GM21367 (cell line): ENCODE measurements around the gene NUP153.
"Not testable (repeated sequence)": the region's sequence is repeated elsewhere in the genome, so short reads cannot be mapped to it uniquely, and the experiment has no call there.

ENCODE experiments used
- ATAC-seq: cut with Tn5 transposase; IDR thresholded peaks from one replicate; pipeline ENCODE4 v1.9.1; 2021; ENCODE audit not compliant: unreplicated experiment

Gene NUP153

DNA sequence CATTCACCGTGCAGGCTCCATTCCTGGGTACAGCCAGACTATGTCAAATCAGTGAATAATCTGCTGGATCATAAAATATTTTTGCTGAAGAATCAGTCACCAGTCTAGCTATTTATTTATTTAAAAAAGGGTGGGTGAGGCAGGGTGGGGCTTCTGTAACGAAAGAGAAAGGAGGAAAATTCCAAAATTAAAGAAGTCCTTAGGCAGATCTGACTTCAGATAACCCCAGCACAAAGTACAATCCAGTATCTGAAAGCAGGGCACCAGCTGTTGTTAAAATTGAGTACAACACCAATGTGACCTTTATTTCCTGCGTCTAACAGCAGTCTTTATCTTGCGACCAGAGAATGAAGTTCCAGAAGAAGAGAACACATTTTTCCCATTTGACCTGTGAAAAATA lies 90.9 kb downstream of the NUP153 start:
- ATAC-seq: no peak

DNA sequence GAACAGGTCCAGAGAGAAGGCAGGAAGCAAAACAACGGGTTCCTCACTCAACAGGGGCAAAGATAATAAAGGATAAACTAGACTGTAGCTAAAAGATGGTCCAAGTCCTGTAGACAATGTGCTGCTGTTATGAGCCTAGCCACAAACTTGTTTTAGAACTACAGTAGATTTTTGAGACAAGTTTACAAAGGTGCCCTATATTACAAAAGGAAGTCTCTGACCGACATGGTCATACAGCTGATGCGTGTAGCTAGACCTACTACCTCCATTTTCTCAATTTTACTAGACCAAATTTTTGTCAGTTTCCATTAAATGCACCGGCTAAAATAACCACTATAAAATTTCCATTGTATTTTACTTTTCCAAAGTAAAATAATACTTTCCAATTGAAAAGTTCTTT lies 94.7 kb downstream of the NUP153 start:
- ATAC-seq: no peak

DNA sequence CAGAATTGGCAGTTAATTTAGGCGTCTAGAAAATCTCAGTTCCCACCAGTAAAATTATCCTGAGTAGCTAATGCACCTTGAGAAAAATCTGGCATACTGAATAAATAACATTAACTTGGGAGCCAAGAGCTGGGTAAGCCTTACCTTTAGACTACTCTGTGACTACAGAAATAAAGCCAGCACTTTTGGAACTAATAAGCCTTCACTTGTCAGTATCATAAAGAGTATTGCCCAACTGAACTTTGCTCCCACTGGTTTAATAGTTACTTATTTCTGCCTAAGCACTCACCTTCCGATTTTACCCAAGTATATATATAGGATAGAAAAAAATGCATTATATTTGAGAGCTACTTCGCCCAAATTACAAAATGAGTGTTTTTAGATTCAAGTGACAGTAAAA lies 95.9 kb downstream of the NUP153 start:
- ATAC-seq: no peak

DNA sequence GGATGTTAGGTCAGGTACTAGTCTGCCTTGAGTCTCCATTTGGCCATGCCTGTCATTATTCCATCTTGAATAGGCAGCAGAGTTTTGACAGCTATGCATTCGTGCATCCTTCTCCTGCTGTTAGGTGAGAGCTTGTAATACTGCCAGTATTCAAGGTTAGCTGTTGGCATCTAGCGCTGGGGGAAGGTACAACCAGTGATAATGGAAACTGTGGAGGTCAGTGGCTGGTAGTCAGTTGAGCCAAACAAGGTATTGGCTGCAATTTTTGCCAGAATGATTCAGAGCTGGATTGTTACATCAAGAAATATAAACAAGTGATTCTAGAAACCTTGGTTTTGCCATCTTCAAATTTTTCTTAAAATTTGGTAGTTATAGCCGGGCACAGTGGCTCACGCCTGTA lies 100.1 kb downstream of the NUP153 start:
- no peak for ATAC-seq

DNA sequence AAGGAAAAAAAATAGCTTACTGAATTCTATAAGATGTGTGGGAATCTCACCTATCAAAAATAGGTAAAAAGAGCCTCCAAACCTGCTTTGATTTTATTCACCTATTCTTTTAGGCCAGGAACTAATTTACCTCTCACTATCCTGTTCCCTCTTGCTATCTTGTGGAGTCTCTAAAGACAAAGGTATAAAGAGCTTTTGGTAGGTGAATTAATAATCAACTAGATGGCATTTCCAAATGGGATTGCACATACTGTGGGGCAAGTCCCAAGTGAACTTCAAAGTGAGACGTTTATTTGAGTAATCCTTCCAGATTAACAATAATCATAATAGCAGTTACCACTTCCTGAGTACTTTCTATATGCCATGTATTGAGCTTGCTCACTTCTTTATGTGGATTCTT lies 103.8 kb downstream of the NUP153 start:
- ATAC-seq: no peak

DNA sequence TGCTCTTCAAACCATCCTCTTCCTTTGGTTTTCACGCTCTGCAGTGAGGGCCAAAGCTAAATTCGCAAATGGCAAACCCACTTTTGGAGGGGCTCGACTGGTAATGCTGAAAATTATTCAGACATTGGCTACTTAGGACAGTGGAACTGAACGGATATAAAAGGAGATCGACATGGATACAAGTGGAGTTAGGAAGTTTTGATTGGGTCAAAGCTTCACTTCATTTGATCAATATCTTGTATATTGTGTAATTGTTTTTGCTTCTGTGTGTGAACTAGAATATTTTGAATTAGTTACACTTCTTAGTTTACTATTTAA lies 105.4 kb downstream of the NUP153 start:
- ATAC-seq: no peak

DNA sequence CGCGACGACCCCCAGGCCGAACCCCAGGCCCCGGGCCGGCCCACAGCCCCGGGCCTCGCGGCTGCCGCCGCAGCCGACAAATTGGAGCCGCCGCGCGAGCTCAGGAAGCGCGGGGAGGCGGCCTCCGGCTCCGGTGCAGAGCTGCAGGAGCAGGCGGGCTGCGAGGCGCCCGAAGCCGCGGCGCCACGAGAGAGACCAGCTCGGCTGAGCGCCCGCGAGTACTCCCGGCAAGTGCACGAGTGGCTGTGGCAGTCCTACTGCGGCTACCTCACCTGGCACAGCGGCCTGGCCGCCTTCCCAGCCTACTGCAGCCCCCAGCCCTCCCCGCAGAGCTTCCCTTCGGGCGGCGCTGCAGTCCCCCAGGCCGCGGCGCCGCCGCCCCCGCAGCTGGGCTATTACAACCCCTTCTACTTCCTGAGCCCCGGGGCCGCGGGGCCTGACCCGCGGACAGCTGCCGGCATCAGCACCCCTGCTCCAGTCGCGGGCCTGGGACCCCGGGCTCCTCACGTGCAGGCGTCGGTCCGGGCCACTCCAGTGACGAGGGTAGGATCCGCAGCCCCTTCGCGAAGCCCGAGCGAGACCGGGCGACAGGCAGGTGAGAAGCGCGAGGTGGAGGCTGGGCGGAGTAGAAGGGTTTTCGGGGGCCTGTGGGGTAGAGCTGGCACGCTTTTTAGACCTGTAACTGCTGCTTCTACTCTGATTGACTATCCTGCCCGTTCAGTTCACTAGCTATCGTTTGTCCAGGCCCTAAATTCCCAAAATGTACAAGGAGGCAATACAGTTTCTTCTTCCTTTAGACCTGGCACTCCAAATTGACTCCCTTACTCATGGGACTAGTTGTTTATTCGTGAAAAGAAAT lies 106.0 kb downstream of the NUP153 start:
- ATAC-seq: peak; percentile 47

DNA sequence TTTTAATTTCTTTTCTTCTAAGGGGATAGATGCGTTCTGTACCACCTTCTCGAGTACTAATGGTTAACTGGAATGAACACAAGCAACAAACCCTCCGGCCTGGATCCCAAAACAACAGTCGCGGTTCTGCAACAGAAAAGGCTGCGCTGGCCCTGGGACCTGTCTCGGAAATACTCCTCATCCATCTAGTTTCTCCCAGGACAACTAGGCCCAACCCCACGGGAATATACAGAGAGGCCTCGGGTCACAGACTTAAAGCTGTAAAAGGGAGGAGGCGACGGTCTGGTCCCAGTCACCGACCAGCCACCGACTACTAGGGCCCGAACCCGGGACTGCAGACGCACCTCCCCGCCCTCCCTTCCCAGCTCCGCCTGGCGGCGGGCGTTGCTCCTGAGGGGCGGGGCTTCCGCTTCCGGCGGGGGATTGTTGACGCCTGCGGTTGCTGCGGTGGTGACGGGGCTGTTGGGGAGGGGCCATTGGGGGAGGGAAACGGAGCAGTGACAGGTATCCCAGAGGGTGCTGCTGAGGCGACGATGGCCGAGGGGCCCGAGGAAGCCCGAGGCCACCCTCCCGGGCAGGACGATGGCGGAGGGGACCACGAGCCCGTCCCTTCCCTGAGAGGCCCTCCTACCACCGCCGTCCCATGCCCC lies 106.7 kb downstream of the NUP153 start, which contains the start of gene FAM8A1:
FAM8A1 (plus strand) TSS at position 426 of the 650 bp plus-strand sequence; CDS start at position 534, 108 bp downstream.
- peak; percentile 80 for ATAC-seq

DNA sequence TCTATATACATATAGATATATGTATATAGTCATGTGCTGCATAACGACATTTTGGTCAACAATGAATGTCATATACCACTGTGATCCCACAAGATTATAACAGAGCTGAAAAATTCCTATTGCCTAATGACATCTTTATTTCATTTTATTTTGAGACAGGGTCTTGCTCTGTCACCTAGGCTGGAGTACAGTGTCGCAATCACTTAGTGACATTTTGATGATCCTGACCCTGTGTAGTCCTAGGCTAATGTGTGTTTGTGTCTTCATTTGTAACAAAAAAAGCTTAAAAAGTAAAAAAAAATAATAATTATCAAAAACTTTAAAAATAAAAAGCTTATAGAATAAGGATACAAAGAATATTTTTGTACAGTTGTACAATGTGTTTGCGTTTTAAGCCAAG lies 110.6 kb downstream of the NUP153 start:
- ATAC-seq: no peak

DNA sequence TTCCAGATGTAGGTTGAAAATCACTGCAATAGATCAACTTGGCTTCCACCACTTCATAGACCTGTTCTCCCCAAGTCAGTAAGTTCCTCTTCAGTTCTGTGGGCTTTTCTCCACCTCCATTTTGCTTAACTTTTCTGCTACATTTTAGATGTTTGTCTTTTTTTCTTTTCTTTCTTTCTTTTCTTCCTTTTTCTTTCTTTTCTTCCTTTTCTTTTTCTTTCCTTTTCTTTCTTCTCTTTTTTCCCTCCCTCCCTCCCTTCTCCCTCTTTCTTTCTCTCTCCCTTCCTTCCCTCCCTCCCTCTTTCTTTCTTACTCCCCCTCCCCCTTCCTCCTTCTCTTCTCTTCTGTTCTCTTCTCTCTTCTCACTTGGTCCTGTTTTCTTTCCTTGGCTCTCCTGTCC lies 113.5 kb downstream of the NUP153 start:
- ATAC-seq: no peak

DNA sequence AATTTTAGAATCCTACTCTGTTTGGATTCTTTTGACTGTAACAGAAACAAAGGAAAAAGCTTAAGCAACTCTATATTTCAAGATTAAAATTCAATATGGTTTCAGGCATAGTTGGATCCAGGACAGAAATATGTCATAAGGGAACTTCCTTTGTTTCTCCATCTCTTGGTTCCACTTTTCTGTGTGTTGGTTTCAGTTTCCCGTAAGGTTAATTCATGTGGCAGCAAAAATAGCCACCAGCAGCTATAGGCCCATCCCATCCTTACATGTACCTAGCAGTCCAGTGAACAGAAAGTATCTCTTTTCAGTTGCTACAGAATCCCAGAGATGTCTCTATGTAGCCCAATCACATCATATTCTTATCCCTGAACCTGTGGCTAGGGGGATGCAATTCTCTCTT lies 115.4 kb downstream of the NUP153 start:
- ATAC-seq: no peak

DNA sequence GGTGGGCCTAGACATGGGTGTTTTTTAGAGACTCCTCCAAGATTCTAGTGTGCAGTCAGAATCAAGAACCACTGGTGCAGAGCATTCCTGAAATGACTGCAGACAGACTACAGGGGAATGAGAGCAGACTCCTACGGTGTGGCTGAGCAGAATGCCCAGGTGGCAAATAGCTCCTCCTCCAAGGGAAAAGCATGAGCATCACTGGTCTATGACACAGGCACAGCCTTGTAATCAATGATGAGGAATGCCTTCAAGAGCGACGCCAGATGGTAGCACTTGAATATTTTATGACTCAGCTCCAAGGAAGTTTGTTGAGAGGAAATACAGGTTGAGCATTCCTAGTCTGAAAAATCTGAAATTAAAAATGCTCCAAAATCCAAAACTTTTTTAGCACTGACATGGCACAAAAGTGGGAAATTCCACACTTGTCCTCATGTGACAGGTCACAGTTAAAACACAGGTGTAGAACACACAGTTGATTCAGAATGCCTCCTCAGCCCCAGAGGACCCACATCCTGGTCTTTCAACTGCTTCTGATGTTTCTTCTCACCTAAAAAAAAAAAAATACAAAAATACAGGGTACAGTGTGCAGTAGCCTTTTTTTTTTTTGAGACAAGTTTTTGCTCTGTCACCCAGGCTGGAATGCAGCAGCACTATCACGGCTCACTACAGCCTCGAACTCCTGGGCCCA lies 117.2 kb downstream of the NUP153 start:
- ATAC-seq: no peak

DNA sequence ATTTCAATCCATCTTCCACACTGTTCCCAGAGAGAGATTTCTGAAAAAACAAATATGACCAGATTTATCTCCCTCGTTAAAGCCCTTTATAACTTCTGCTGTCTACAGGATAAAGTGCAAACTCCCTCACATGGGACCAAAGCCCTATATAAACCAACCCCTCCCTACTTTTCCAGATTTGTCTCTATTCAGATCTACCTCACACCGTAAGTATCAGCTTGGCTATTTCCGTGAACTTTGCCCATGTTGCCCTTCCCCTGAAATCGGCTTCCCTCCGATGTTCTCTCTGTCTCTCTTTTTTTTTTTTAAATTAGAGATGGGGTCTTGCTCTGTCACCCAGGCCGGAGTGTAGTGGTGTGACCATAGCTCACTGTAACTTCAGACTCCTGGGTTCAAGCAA lies 118.7 kb downstream of the NUP153 start:
- no peak for ATAC-seq

DNA sequence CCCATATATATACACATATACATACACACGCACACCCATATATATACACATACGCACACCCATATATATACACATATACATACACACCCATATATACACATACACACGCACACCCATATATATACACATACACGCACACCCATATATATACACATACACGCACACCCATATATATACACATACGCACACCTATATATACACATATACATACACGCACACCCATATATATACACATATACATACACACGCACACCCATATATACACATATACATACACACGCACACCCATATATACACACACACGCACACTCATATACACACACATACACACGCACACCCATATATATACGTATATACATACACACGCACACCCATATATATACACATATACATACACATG lies 120.1 kb downstream of the NUP153 start:
- not testable (repeated sequence) for ATAC-seq

DNA sequence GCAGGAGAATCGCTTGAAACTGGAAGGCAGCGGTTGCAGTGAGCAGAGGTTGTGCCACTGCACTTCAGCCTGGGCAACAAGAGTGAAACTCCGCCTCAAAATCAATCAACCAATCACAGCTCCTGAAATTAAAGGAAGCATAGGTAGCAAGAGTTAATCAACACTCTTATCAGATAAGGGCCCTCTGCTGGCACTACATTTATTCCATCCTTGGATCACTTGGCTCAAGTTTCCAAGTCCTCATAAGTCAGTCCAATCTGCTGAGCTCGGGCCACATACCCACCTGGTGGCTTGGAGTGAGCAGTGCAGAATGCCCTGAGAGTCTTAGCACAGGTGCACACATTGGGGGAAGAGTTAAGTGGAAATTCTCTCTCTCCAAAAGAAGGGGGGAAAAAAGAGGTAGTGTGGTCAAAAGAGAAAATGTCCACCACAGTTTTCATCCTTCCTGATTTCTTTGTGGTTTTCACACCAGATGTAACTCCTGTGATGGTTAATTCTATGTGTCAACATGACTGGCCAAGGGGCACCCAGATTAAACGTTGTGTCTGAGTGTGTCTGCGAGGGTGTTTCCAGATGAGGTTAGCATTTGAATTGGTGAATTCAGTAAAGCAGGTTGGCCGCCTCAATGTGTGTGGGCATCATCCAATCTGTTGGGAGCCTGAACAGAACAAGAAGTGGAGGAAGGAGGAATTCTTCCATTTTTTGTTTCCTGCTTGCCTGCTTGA lies 120.8 kb downstream of the NUP153 start:
- ATAC-seq: no peak

DNA sequence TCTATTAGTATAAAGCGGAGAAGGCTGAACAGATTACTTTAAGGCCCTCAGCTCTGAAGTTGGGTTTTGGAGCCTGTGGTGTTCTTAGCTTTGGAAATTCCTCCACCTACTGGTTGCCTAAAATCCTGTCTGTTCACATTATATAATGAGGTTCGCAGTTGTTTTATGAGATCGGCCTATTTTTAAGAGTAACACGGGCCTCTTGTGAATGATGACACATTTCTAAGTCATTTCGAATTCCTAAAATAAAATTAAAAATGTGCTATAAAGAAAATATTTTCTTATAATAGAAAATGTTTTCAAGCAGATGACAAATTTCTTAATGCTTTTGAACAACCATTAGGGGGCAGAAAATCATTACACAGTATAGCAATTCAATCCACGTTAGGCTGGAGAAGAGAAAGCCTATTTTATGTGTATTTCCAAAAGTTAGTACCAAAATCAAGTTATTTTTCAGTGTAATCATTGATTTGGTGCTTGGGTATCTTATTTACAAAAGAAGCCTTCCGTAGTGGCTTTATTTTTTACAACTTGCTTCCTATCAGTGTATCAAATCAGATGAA lies 122.4 kb downstream of the NUP153 start:
- peak; percentile 65 for ATAC-seq

DNA sequence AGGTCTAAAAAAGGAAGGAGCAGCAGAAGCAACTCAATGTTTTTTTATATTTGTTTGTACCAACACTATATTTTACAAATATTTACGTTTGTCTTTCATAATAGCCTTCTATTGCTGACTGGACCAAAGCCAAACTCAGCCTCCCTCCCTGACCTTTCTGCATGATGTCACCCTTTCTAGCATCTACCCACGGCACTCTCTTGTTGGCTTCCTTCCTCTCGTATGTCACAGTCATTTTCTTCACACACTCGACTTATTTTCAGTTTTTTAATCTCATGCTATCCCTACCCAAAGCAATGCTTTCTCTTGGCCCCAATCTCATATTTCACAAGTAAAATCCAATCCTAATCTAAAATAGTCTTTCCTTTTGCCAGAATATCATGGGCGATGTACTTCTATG lies 122.9 kb downstream of the NUP153 start:
- no peak for ATAC-seq

DNA sequence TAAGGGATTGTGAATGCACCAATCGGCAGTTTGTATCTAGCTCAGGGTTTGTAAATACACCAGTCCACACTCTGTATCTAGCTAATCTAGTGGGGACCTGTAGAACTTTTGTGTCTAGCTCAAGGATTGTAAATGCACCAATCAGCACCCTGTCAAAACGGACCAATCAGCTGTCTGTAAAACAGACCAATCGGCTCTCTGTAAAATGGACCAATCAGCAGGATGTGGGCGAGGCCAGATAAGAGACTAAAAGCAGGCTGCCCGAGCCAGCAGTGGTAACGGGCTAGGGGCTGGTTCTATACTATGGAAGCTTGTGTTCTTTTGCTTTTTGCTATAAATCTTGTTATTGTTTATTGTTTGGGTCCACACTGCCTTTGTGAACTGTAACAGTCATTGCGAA lies 125.4 kb downstream of the NUP153 start:
- not testable (repeated sequence) for ATAC-seq

DNA sequence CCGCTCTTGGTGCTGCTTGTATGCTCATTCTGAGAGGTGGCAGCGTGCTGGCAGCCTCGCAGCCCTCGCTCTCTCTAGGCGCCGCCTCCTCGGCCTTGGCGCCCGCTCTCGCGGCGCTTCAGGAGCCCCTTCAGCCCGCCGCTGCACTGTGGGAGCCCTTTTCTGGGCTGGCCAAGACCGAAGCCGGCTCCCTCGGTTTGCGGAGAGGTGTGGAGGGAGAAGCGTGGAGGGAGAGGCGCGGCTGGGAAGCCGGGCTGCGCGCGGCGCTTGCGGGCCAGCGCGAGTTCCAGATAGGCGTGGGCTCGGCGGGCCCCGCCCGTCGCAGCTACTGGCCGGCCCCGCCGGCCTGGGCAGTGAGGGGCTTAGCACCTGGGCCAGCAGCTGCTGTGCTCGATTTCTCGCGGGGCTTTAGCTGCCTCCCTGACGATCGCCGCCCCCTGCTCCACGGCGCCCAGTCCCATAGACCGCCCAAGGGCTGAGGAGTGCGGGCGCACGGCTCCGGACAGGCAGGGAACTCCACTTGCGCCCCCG lies 126.1 kb downstream of the NUP153 start:
- no peak for ATAC-seq

DNA sequence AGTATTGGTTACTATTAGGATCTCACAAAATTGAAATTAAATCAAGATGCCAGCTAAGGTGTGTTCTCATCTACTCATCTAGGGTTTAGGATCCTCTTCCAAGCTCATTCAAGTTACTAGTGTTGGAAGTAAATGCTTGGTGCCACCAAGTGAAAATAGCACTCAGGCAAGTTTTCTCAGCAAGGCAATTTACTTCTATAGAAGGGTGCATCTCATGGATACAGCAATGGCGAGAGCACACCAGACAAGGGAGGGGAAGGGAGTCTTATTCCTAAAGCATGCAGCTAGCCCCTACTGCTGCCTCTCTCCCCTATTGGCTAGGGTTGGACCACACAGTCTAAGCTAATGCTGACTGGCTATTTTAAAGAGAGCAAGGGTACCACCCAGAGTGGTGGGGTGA lies 129.7 kb downstream of the NUP153 start:
- no peak for ATAC-seq
